G401 (cell line): ENCODE results near the gene RAB6B. TPM values are rescaled to one million over a fixed set of nuclear protein-coding genes. Genes with fewer than 3 reads are reported as not detected.

ENCODE experiments used
- DNase-seq: peaks from one replicate; pipeline ENCODE4 v3.0.0-alpha.2; 2015; ENCODE audit warnings: low spot score
- in situ Hi-C: cut with HindIII; loops from 2 replicates; pipeline ENCODE4 v1.10.0; 2016; ENCODE audit warnings: low sequenced_read_pairs, mixed read lengths
- total RNA-seq: library from RNA; depleted of rRNA; stranded (reverse); fragments of >200 nt; shearing (Covaris generic); gene quantifications from 2 replicates; pipeline ENCODE4 v1.2.3, GENCODE V29; 2014

The RAB6B gene
- total RNA-seq, 1 experiment from 2014 or later: 2.5 TPM

- no peak for DNase-seq
- in situ Hi-C loops: no loop called here
Measured at GRCh38 chr3:133843634-133844033, 52.0 kb downstream of the RAB6B start.

DNA sequence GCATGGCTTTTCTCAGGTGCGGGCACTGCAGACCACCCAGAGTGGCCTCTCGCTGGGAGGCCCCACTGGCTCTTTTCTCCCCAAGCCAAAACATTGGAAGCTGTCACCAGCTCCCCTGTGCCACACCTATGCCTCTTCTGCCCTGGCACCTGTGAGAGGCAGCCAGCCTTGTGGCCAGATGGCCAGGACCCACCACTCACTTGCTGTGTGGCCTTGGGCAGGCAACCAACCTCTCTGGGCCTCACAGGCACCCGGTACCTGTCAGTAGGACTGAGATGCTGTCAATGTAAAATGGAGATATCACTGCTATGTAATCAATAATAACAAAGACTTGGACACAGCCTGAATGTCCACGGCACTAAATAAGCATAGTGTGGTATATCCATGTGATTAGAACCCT, 53.5 kb downstream of the RAB6B start:
- in situ Hi-C loops: no loop called here
- DNase-seq: no peak

DNA sequence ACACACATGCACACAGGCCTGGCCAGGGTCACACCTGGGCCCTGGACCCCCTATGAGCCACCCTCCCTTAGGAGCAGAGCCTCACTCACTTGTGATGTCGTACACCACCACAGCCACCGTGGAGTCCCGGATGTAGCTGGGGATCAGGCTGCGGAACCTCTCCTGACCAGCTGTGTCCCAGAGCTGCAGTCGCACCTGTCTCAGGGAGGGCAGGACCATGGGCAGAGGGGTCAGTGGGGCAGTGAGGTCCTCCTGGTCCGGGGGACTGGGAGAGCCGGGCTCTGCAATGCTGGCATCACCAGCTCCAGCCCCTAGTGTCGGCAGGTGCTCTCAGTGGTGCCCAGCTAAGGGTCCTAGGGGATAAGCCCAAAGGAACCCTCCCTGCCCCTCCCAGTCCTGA, 54.5 kb downstream of the RAB6B start:
- no peak for DNase-seq
- in situ Hi-C loops: no loop called here

DNA sequence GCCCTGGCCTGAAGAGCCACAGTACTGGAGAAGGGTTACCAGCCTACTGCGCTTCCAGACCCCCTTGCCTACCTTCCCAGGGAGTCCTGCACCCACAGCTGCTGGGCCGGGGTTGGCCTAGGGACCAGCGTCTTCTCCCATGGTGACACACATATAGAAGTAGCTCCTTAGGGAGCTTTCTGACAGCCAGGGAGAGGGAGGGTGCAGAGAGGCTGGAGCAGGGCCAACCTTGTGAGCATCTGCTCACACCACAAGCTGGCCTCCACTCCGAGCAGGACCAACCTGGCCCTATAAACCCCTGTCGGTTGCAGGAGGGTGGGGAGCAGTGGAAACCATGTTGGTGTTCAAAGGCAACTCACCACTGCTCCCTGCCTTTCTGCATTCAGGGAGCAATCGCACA, 54.9 kb downstream of the RAB6B start:
- no peak for DNase-seq
- in situ Hi-C loops: no loop called here

- no peak for DNase-seq
- in situ Hi-C loops: no loop called here
Measured at GRCh38 chr3:133840055-133840737, 55.5 kb downstream of the RAB6B start.

GRCh38 chr3:133838916-133839800, 56.5 kb downstream of the RAB6B start:
- in situ Hi-C loops: no loop called here

GRCh38 chr3:133838296-133838789, 57.3 kb downstream of the RAB6B start:
- in situ Hi-C loops: no loop called here
- no peak for DNase-seq

More at GRCh38 chr3:133838916-133839800, 56.5 kb downstream of the RAB6B start:
- no peak for DNase-seq

DNA sequence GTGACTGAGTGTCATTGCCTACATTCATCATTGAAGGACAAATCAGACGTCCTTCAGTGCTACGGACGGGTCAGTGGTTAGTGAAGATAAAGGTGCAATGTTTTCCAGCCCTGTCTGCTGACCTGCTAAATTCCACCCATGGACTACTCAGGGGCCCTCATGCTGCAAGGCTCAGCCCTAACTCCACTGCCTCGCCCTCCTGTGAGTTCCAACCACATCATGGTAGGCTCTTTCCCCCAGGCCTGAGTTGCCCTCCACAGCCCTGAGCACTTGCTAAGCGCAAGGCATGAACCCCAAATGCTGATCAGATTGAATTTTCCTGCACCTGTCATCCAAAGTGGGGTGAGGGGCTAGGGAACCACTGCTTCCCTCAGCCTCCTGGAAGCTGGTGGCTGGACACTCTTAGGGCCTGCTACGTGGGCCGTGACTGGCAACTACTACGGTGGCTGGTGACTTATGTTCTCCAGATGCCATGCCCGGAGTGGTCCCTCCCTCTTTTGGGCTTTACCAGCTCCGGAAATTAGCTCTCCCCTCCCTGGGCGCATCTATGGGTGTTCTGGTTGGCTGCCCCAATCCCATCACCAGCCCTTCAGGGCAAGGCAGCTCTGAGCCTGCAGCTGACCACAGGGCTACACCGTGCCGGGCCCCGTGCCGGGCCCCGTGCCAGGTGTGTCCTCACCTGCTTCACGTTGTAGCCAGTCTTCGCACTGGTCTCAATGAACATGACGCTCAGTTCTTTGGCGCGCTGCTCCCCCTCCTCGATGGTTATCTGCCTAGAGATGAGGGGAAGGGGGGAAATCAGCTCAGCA, 58.0 kb downstream of the RAB6B start:
- no peak for DNase-seq

DNA sequence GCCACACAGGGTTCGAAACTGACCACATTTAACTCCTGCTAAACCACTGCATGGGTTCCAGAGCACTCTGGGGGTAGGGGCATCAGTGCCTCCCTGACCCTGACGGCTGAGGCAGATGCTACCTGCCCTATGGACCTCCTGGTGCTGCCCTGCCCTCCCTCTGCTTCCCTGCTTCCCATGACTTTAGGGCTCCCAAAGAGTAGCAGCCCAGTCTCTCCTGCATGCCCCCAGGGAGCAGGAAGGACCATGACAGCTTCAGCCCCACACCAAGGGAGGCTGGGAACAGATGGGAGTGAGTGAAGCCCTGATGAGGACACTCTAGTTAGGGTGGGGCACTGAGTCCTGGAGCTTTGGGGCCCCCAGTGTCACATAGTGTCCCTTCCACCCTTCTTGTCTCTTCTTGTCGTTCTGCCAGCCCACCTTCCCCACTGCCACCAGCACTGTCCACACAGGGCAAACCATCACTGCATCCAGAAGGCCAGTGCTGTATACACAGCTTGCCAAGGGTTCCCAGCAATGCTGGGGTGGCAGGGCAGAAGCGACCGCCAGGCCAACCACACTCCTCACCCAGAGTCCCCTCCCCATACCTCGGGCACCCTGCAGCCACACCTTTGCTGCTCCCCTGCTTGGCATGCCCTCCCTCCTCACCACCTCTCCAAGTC, 59.1 kb downstream of the RAB6B start:
- in situ Hi-C loops: no loop called here
- no peak for DNase-seq

More for the DNA sequence above, 58.0 kb downstream of the RAB6B start:
- in situ Hi-C loops: no loop called here

DNA sequence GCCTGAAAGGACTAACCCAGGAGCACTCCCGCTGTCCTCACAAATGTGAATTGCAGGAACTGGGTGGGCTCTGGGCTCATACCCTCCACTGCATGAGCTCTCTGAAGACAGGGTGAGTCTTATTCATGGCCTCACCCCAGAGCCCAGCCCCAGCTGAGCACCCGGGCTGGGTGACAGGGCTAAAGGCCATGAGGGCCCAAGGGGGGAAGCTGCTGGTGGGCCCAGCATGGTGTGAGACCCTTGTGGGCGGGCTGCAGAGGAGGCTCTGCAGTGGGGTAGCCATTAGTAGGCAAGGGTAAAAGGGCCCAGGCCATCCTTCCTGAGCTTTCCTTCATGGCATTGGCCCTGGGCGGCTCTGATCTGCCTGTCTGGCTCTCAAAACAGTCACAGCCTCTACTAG, 59.7 kb downstream of the RAB6B start:
- in situ Hi-C loops: no loop called here
- DNase-seq: no peak

DNA sequence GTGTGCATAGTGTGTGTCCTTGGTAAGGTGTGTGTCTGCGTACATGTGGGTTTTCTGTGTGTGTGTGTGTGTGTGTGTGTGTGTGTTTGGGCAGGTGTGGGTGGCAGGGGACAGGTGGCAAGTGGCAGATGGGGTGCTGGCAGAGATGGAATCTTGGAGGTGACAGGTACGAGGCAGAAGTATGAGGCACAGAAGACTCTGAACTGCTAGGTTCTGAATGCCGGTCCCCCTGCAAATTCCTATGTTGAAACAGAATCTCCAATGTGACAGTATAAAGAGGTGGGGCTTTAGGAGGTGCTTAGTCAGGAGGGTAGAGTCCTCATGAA, 60.3 kb downstream of the RAB6B start:
- in situ Hi-C loops: no loop called here
- no peak for DNase-seq

- in situ Hi-C loops: no loop called here
- DNase-seq: no peak
Measured at GRCh38 chr3:133834621-133835417, 60.9 kb downstream of the RAB6B start.

- no peak for DNase-seq
- in situ Hi-C loops: no loop called here
Measured at GRCh38 chr3:133833880-133834620, 61.6 kb downstream of the RAB6B start.

GRCh38 chr3:133833267-133833666, 62.4 kb downstream of the RAB6B start:
- no peak for DNase-seq

DNA sequence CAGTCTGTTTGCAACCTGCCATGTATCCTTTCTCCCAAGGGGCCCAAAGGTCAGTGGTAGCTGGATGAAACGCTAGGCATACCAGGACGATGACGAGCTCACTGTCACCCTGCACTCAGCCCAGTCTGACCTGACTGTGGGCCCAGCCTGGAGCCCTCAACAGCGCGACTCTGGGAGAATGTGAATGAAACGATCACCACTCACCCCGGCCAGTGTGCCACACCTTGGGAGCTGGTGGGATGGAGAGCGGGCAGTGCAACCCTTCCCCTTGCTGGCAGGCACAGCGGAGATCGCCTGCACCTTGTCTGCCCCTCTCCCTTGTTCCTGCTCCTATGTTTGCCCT, 62.9 kb downstream of the RAB6B start:
- in situ Hi-C loops: no loop called here
- DNase-seq: no peak

More at GRCh38 chr3:133833267-133833666, 62.4 kb downstream of the RAB6B start:
- in situ Hi-C loops: no loop called here

DNA sequence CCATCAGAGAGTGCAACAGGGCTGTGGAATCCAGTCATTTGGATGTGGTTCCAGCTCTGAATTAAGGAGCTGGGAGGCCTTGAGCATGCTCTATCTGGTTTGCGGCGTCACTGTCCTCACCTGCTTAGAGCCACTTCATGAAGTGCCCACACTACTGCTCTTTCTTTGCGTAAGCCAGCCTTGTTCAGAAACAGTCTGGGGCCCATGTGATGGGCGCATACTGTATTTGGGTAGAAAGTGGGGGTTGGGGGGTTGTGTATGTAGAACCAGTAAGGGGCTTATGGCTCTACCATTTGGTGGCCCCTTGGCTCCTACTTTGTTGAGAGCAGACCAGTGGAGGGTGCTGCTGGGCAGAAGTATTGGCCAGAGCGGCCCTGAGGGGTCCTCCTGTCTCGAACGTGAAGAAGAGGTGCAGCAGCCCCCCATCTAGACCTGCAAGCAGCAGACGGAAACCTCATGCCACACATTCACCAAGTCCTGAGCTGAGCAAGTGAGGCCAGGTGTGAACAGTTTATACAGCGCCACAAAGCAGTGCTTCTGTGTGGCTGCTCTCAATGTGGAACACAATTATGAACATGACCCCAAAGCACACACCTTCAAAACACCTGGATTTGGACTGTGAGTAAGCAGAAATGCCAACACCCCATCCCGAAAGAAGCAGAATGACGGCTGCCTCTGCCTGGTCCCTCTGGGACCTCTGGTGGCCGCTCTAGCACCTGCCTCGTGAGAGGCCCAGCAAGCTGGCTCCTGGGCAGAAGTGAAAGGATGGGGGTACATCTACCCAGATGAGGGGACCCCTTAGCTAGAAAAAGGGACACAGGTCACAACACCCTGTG, 63.5 kb downstream of the RAB6B start:
- in situ Hi-C loops: no loop called here

GRCh38 chr3:133830071-133830470, 65.6 kb downstream of the RAB6B start:
- in situ Hi-C loops: no loop called here
- DNase-seq: no peak

More for the DNA sequence above, 63.5 kb downstream of the RAB6B start:
- no peak for DNase-seq
